T-helper 1 cell (primary cell): ENCODE results near the gene RERE.

Experiments
- DNase-seq, 5 donors: peaks; one replicate each; pipeline ENCODE4 v3.0.0-alpha.2; 2012 to 2020
- total RNA-seq, 4 donors: gene quantifications; one replicate each; lab custom pipeline; 2026; lab: John Stamatoyannopoulos, UW

RERE gene
- total RNA-seq: 61.9 to 101 (median 92.0) reads per million in 4 donors

GRCh38 chr1:8817412-8818324 lies at the start of gene RERE:
Gene RERE (minus strand): TSS chr1:8817640.
- DNase-seq: peak; percentile 92 to 96 (median 94)

- DNase-seq: no peak
These were observed 49.5 kb upstream of the RERE start for GRCh38 chr1:8866792-8867415.

- DNase-seq: no peak
These were observed 48.8 kb upstream of the RERE start for GRCh38 chr1:8866173-8866791.

GRCh38 chr1:8864713-8865344 lies 47.4 kb upstream of the RERE start:
- DNase-seq: no peak

DNA sequence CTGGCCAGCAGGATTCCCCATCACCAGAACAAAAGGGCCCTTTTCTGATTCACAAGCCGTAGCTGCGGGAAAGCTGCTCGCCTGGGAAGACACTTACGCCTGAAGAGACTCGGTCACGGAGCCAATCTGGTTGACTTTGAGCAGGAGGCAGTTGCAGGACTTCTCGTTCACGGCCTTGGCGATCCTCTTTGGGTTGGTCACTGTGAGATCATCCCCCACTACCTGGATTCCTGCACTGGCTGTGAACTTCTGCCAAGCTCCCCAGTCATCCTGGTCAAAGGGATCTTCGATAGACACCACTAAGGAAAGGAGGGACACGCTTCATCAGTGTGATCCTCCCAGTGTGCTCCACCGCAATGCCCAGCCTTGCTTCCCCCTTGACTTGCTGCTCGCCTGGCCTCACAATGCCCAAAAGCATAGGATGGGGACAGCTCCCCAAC lies 46.4 kb upstream of the RERE start:
- no peak for DNase-seq

GRCh38 chr1:8863138-8863537 lies 45.7 kb upstream of the RERE start:
- DNase-seq: no peak

DNA sequence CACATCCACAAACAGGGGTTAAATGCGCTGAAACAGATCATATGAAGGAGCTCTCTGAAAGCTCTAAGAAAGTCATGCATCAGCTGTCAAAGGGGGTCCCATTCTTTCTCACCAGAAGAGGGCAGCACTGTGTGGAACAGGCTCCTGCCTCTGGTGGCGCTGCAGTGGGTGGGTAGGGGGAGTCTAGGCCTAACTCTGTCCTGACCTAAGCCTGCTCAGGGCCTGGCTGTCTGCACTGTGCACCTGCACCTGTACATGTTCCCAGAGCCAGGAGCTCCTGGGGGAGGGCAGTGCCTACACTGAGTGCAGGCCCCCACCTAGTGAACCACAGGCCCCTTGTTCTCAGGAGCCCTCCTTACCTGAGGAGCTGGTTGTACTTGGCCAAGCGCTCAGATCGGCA lies 45.1 kb upstream of the RERE start:
- DNase-seq: no peak

DNA sequence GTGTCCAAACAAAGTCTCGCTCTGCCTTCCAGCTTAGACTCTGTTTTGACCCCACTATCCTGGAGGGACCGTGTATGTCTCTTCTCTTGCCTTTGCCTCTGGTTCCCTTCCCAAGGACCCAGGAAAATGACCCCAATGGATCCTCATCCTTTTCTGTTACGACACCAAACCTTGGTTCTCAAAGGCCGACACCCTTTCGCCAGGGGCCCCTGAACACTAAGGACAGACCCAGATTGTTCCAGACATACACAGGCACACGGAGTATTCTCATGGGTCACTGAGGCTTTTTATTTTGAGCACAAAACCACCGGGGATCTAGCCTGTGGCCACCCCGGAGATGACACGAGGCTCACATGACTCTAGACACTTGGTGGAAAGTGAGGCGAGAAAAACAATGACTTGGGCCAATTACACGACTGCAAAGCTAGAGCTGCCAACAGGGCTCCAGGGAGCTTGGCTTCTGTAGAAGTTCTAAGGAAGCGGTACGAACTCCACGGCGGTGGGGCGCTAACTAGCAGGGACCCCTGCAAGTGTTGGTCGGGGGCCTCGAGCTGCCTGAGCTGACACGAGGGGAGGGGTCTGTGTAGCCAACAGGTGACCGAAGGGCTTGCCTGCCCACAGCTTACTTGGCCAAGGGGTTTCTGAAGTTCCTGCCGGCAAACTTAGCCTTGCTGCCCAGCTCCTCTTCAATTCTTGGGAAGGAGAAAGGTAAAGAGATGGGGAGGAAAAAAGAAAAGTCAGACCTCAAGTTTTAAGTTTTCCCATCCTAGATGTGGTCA lies 43.5 kb upstream of the RERE start:
- DNase-seq: no peak

DNA sequence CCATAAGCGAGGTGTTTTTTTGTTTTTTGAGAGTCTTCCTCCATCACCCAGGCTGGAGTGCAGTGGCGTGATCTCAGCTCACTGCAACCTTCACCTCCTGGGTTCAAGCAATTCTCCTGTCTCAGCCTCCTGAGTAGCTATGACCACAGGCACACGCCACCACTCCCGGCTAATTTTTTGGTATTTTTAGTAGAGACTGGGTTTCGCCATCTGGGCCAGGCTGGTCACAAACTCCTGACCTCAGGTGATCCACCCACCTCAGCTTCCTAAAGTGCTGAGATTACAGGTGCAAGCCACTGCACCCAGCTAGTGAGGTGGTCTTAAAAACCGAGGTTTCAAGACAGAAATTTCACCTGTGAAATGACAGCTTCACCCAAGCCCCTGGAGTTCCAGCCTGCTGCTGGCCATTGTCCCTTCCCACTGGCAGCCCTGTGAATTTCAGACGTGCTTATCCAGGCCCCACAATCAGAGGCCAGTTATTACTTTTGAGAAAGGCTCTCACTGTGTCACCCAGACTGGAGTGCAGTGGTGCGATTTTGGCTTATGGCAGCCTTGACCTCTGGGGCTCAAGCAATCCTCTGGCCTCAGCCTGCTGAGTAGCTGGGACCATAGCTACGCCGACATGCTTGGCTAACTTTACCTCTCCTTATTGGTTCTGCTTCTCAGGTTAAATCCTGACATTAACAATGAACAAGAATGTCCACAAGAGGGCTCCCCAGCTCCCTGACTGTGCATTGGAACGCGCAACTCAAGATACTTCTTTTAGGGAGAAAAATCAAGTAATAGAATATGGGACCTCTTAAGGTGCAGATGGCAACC lies 41.7 kb upstream of the RERE start:
- peak in 3 of 5 donors; percentile 33 to 56 (median 41) for DNase-seq

DNA sequence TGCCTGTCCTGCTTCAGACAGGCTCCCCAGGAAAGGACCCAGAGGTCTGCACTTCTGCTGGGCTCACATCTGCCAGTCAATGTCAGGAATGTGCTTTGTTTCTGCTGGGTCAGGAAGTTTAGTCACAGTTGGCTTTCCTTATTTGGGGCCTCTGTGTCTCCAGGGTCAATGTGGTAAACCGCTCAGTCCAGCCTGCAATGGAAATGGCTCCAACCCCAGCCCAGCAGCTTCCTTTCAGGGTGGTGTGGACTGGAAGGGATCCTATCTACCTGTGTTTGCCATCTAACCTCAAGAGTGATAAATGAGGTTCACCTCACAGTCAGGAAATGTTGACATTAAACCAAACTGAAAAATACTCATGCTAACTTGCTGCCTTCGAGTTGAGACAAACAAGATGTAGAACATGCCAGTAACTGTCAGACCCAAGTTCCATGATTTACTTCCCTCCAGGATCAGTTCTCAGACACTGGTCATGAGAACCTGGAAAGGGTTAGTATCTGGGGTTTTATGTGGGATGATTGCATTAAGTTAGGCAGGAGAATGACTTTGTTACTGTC lies 40.8 kb upstream of the RERE start:
- DNase-seq: peak in 1 of 5 donors; percentile 29

DNA sequence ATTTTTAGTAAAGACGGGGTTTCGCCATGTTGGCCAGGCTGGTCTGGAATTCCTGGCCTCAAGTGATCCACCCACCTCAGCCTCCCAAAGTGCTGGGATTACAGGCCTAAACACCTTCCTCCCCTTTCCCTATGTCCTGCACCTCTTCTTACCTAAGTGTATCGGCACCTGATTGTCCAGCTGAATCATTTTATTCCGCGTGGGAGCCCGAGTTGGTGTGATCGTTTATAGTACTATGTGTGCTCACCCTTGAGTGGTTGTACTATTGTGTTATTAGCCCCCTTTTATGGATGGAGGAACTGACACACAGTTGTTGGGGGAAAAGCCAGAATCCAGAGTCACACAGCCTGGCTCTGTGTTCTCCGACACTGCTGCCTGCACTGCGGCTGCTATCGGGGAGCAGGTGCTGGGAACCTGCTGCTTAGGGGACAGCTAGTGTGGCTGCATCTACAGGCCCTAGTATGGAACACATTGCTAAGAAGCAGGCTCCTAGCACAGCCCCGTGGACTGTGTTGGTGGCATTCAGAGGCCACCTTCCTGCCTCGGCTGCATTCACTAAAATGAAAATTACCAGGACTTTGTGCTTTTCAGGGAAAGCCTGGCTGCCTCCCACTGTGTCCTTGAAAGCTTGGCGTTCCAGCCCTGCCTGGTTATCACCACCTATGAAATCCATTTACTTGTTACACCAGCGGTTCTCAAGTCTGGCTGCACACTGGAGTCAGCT lies 39.4 kb upstream of the RERE start:
- DNase-seq: no peak

DNA sequence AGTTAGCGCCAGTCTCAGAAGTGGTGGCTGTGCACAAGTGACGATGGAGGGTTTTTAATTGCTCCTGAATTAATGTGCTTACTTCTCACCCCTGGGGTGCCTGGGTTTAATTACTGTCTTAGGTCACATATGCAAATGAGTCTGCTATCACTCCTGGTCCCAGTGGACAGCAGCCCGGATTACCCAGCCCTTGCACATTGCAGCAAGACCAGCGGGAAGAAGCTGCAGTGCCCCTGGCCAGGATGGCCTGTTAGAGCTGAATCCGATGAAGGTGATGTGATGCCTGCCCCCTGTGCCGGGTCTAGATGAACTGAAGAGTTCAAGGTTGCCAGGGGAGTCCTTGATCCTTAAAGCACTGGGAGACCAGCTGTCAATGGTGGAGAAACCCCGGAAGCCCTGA lies 36.8 kb upstream of the RERE start:
- no peak for DNase-seq

DNA sequence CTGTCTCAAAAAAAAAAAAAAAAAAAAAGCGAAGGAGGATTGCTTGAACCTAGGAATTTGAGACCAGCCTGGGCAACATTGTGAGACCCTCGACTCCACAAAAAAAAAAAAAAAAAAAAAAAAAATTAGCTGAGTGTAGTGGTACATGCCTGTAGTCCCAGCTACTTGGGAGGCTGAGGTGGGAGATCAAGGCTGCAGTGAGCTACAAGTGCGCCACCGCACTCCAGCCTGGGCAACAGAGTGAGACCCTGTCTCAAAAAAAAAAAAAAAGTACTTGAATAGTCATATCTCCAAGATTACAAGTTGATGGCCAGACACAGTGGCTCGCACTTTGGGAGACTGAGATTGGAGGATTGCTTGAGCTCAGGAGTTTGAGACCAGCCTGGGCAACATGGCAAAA lies 33.6 kb upstream of the RERE start:
- no peak for DNase-seq

DNA sequence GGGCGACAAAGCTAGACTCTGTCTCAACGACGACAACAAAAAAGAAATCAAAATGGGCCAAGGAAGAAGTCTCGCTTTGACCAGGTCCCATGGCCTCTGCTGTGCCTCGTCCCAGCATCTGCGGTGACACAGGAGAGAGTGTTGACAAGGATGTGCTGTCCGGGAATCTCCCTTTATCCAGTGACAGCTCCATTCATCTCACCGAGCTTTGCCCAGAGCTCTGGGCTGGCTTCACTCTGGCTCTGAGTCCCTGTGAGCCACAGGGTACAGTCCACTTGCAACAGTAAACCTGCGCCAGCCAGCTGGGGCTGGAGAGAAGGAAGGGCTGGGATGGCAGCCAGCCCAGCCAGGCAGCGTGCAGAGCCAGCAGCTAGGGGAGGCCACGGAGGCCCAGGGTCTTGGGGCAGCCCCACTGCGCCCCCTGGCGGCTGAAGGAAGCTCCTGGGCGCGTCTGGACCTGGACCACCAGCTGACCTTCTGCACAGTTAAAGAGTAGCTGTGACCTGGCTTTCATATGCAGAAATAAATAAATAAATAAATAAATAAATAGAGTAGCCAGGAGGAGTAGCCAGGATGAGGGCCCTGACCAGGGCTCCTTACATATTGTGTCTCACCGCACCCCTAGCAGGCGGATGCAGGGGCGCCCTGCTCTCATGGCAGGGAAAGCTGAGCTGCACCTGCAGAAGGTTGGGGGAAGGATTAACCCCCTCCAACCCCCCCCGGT lies 31.4 kb upstream of the RERE start:
- DNase-seq: peak; percentile 41 to 69 (median 64)

- no peak for DNase-seq
These were observed 30.6 kb upstream of the RERE start for GRCh38 chr1:8847990-8848389.

GRCh38 chr1:8846263-8846662 lies 28.8 kb upstream of the RERE start:
- DNase-seq: no peak

GRCh38 chr1:8845104-8846097 lies 28.0 kb upstream of the RERE start:
- no peak for DNase-seq

GRCh38 chr1:8844501-8845006 lies 27.1 kb upstream of the RERE start:
- no peak for DNase-seq
